Measurements from ENCODE around the gene PIGQ. TPM values are rescaled to one million over a fixed set of nuclear protein-coding genes. Genes with fewer than 3 reads are reported as not detected.

Gene PIGQ
- total and polyA plus RNA-seq, 2 of the 13 experiments (the other 11 are each of a cell fraction or from before 2014, with no cell fraction given) = 7.7 to 19.7 TPM

DNA sequence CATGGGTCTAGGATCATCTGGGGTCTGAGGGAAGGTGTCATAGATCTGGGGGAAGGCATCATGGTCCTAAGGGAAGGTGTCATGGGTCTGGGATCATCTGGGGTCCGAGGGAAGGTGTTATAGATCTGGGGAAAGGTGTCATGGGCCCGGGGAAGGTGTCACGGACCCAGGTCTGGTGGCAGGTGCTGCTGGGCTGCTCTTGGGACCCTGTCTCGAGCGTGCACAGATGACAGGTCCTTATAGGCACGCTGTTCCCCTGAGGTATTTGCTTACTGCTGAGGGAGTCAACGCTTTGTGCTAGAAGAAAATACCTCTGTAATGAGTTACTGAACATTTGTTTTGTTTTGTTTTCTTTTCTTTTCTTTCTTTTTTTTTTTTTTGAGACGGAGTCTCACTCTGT, 21.5 kb downstream of the PIGQ start (continued):
- no peak for TF ChIP-seq ZNF318 (CRISPR knock-in tag; IDR thresholded peaks at IDR 0.05)
- TF ChIP-seq JUND (CRISPR knock-in tag; IDR thresholded peaks at IDR 0.05) = no peak
- TF ChIP-seq ARNT (IDR thresholded peaks at IDR 0.05) = no peak
- TF ChIP-seq, protein P1, sequence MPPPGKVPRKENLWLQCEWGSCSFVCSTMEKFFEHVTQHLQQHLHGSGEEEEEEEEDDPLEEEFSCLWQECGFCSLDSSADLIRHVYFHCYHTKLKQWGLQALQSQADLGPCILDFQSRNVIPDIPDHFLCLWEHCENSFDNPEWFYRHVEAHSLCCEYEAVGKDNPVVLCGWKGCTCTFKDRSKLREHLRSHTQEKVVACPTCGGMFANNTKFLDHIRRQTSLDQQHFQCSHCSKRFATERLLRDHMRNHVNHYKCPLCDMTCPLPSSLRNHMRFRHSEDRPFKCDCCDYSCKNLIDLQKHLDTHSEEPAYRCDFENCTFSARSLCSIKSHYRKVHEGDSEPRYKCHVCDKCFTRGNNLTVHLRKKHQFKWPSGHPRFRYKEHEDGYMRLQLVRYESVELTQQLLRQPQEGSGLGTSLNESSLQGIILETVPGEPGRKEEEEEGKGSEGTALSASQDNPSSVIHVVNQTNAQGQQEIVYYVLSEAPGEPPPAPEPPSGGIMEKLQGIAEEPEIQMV (CRISPR knock-in tag; IDR thresholded peaks at IDR 0.05; ENCODE audit: low read depth) = no peak
- TF ChIP-seq ZNF281 (CRISPR knock-in tag; IDR thresholded peaks at IDR 0.05; ENCODE audit: borderline replicate concordance) = no peak

All from HepG2 (cell line).